ENCODE data around the gene HRH2. TPM values are rescaled to one million over a fixed set of nuclear protein-coding genes. Genes with fewer than 3 reads are reported as not detected.

The HRH2 gene
- total RNA-seq, 2 experiments from 2014 or later, result 23.2 to 24.5 TPM

- ATAC-seq (no peak), DNase-seq (no peak)
- no peak overlapping the region for H3K27ac Mint-ChIP-seq
- ChIA-PET POLR2A (no interaction called here), CTCF (interaction anchor here (0.9 to 1.5 kb wide), 2 partner anchors 16 to 17 kb away, joined by 3 to 9 read pairs; no protein-coding TSS in a partner anchor)
- intact Hi-C loops (cut with micrococcal nuclease), result no loop called here
- H3K4me1 Mint-ChIP-seq (ENCODE audit: low read depth), result peaks cover 3% of the 10 kb centered on the region
- H3K4me3 Mint-ChIP-seq, result no peak overlapping the region
- peaks cover 21% of the 10 kb centered on the region for H3K27me3 Mint-ChIP-seq
- H3K9me3 Mint-ChIP-seq, result no peaks in the 10 kb centered on the region
- TF ChIP-seq, protein P1, sequence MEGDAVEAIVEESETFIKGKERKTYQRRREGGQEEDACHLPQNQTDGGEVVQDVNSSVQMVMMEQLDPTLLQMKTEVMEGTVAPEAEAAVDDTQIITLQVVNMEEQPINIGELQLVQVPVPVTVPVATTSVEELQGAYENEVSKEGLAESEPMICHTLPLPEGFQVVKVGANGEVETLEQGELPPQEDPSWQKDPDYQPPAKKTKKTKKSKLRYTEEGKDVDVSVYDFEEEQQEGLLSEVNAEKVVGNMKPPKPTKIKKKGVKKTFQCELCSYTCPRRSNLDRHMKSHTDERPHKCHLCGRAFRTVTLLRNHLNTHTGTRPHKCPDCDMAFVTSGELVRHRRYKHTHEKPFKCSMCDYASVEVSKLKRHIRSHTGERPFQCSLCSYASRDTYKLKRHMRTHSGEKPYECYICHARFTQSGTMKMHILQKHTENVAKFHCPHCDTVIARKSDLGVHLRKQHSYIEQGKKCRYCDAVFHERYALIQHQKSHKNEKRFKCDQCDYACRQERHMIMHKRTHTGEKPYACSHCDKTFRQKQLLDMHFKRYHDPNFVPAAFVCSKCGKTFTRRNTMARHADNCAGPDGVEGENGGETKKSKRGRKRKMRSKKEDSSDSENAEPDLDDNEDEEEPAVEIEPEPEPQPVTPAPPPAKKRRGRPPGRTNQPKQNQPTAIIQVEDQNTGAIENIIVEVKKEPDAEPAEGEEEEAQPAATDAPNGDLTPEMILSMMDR (IDR thresholded peaks at IDR 0.05), result no peak
- no peaks in the 10 kb centered on the region for H3K36me3 Mint-ChIP-seq (ENCODE audit: low read depth)
Observed at GRCh38 chr5:175746851-175747250, 89.0 kb downstream of the HRH2 start.

GRCh38 chr5:175747539-175748060, 89.7 kb downstream of the HRH2 start:
- H3K9me3 Mint-ChIP-seq, result no peaks in the 10 kb centered on the region
- DNase-seq, result no peak
- H3K27ac Mint-ChIP-seq, result no peak overlapping the region
- H3K27me3 Mint-ChIP-seq, result peaks cover 26% of the 10 kb centered on the region
- intact Hi-C loops (cut with micrococcal nuclease), result no loop called here
- peaks cover 3% of the 10 kb centered on the region for H3K4me1 Mint-ChIP-seq (ENCODE audit: low read depth)
- H3K36me3 Mint-ChIP-seq (ENCODE audit: low read depth), result no peaks in the 10 kb centered on the region
- CTCF ChIA-PET, result interaction anchor here (0.9 to 1.5 kb wide), 4 partner anchors 11 to 18 kb away, joined by 3 to 9 read pairs (median 4); no protein-coding TSS in a partner anchor
- TF ChIP-seq, protein P1 (IDR thresholded peaks at IDR 0.05), result no peak
- H3K4me3 Mint-ChIP-seq, result no peak overlapping the region
- no peak for ATAC-seq
- POLR2A ChIA-PET, result no interaction called here

- CTCF ChIA-PET, result interaction anchor here (1.2 to 1.3 kb wide), 2 partner anchors 10 to 19 kb away, joined by 4 to 5 read pairs; no protein-coding TSS in a partner anchor
- intact Hi-C loops (cut with micrococcal nuclease), result no loop called here
- ATAC-seq (no peak), DNase-seq (no peak)
- TF ChIP-seq, protein P1 (IDR thresholded peaks at IDR 0.05), result no peak
- Mint-ChIP-seq H3K4me3 (no peak overlapping the region), H3K4me1 (ENCODE audit: low read depth) (peaks cover 3% of the 10 kb centered on the region), H3K27ac (no peak overlapping the region), H3K36me3 (ENCODE audit: low read depth) (no peaks in the 10 kb centered on the region), H3K27me3 (peaks cover 21% of the 10 kb centered on the region), H3K9me3 (no peaks in the 10 kb centered on the region)
- POLR2A ChIA-PET, result interaction anchor here (0.9 kb wide), 1 partner anchor 12 kb away, joined by 3 read pairs; no protein-coding TSS in a partner anchor
Observed at GRCh38 chr5:175748650-175749049, 90.8 kb downstream of the HRH2 start.

DNA sequence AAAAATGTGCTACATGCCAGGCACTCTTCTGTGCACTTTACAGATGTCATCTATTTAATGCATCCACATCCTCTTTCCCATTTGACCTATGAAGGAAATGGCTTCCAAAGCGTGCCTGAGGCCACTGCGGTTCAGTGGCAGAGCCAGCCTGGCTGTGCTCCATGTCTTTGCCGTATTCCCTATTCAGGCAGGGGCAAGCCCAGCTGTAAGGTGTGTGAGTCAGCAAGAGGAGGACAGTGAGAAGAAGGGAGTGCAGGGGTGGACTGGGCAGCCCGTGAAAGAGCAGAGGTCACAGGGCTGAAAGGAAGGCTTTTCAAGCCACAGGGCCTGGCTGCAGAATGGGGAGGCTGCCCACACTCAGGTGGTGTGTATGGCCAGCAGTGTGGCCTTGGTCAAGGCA, 91.7 kb downstream of the HRH2 start:
- peaks cover 3% of the 10 kb centered on the region for H3K4me1 Mint-ChIP-seq (ENCODE audit: low read depth)
- H3K27ac Mint-ChIP-seq, result no peak overlapping the region
- no peaks in the 10 kb centered on the region for H3K36me3 Mint-ChIP-seq (ENCODE audit: low read depth)
- DNase-seq (no peak), ATAC-seq (no peak)
- TF ChIP-seq, protein P1 (IDR thresholded peaks at IDR 0.05), result no peak
- no peak overlapping the region for H3K4me3 Mint-ChIP-seq
- POLR2A ChIA-PET, result interaction anchor here (0.9 kb wide), 1 partner anchor 13 kb away, joined by 3 read pairs; no protein-coding TSS in a partner anchor
- CTCF ChIA-PET, result no interaction called here
- intact Hi-C loops (cut with micrococcal nuclease), result no loop called here
- peaks cover 27% of the 10 kb centered on the region for H3K27me3 Mint-ChIP-seq
- H3K9me3 Mint-ChIP-seq, result no peaks in the 10 kb centered on the region

DNA sequence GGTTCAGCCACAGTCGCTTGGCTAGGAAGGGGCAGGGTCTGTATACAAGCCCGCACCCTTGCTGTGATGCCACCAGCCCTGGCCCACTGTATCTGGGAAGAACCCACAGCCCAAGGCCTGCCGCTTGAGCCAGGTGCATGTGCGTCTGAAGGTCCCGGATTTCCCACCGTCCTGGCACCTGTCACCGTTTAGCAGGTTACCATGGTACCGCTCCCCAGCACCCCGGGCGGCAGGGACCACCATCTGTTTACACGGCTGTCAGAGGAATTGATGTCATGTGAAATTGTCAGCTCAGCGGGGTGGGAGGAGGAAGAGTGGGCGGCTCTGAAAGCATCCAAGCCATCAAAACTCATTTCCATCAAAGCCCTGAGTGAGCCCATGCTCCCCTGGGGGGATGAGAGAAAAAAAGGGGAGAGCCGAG, 92.7 kb downstream of the HRH2 start:
- H3K27me3 Mint-ChIP-seq, result peaks cover 32% of the 10 kb centered on the region
- peaks cover 3% of the 10 kb centered on the region for H3K4me1 Mint-ChIP-seq (ENCODE audit: low read depth)
- no peak overlapping the region for H3K4me3 Mint-ChIP-seq
- intact Hi-C loops (cut with micrococcal nuclease), result no loop called here
- DNase-seq (no peak), ATAC-seq (no peak)
- H3K9me3 Mint-ChIP-seq, result no peaks in the 10 kb centered on the region
- ChIA-PET POLR2A (no interaction called here), CTCF (interaction anchor here (0.7 kb wide), 1 partner anchor 21 kb away, joined by 3 read pairs; no protein-coding TSS in a partner anchor)
- TF ChIP-seq, protein P1 (IDR thresholded peaks at IDR 0.05), result no peak
- H3K36me3 Mint-ChIP-seq (ENCODE audit: low read depth), result no peaks in the 10 kb centered on the region
- H3K27ac Mint-ChIP-seq, result no peak overlapping the region
